ENCODE results near the gene SORBS1.

GRCh38 chr10:95496951-95497350 is 64.2 kb downstream of the SORBS1 start:
- TF ChIP-seq CTCF (IDR thresholded peaks at IDR 0.05; ENCODE audit: low read length): no peak
- no peak for TF ChIP-seq EZH2phosphoT487 (IDR thresholded peaks at IDR 0.05; ENCODE audit: low read length)
